Fibroblast of skin of right biceps (primary cell): Measurements from ENCODE around the gene SLC25A22.
A peak's percentile ranks its signal among the peaks of the same experiment; 100 is the strongest.

Experiments used
- DNase-seq: peaks from one replicate; pipeline ENCODE4 v3.0.0-alpha.2; 2013

SLC25A22 gene

GRCh38 chr11:770642-771616 is 27.2 kb downstream of the SLC25A22 start:
- no peak for DNase-seq

GRCh38 chr11:769887-770641 is 28.0 kb downstream of the SLC25A22 start:
- no peak for DNase-seq

- DNase-seq: no peak
Observed at GRCh38 chr11:767238-767637, 30.8 kb downstream of the SLC25A22 start.

- DNase-seq: no peak
Observed at GRCh38 chr11:766936-767210, 31.2 kb downstream of the SLC25A22 start.

- no peak for DNase-seq
Observed at GRCh38 chr11:766106-766935, 31.8 kb downstream of the SLC25A22 start.

- DNase-seq: no peak
Observed at GRCh38 chr11:765802-766091, 32.3 kb downstream of the SLC25A22 start.

GRCh38 chr11:765025-765801 is 32.9 kb downstream of the SLC25A22 start:
- DNase-seq: peak; percentile 50

GRCh38 chr11:764322-765024 is 33.6 kb downstream of the SLC25A22 start:
- no peak for DNase-seq

- no peak for DNase-seq
Observed at GRCh38 chr11:763549-764321, 34.3 kb downstream of the SLC25A22 start.

GRCh38 chr11:763073-763463 is 35.0 kb downstream of the SLC25A22 start:
- DNase-seq: no peak

GRCh38 chr11:762421-763072 is 35.5 kb downstream of the SLC25A22 start:
- DNase-seq: peak; percentile 45

GRCh38 chr11:761526-762108 is 36.5 kb downstream of the SLC25A22 start:
- DNase-seq: no peak

GRCh38 chr11:760236-760635 is 37.8 kb downstream of the SLC25A22 start:
- no peak for DNase-seq

- no peak for DNase-seq
Observed at GRCh38 chr11:749731-750130, 48.4 kb downstream of the SLC25A22 start.

- DNase-seq: no peak
Observed at GRCh38 chr11:748007-748359, 50.1 kb downstream of the SLC25A22 start.

GRCh38 chr11:747158-748006 is 50.7 kb downstream of the SLC25A22 start, which contains the start of gene TALDO1:
Gene TALDO1 (plus strand): TSS chr11:747464. CDS start chr11:747482, 18 bp downstream.
- peak; percentile 85 for DNase-seq

- DNase-seq: no peak
Observed at GRCh38 chr11:746289-747157, 51.6 kb downstream of the SLC25A22 start.

GRCh38 chr11:745428-745827 is 52.7 kb downstream of the SLC25A22 start:
- DNase-seq: no peak
